ENCODE data around the gene NAA35.

DNA sequence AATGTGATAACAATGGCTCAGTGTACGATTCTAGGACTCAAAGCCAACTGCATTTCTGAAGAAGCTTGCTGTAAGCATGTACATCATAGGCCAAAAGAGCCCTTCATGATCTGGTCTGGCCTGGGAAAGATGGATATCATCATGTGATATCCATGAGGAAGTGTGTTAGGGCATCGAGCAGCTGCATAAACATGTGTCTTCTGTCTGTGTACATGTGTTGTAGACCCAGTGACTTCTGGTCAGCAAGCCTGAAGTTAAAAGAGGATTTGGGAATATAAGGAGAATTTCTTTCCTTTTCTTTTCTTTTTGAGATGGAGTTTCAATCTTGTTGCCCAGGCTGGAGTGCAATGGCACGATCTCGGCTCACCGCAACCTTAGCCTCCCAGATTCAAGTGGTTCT, 15.5 kb upstream of the NAA35 start:
- TF ChIP-seq, protein P1, sequence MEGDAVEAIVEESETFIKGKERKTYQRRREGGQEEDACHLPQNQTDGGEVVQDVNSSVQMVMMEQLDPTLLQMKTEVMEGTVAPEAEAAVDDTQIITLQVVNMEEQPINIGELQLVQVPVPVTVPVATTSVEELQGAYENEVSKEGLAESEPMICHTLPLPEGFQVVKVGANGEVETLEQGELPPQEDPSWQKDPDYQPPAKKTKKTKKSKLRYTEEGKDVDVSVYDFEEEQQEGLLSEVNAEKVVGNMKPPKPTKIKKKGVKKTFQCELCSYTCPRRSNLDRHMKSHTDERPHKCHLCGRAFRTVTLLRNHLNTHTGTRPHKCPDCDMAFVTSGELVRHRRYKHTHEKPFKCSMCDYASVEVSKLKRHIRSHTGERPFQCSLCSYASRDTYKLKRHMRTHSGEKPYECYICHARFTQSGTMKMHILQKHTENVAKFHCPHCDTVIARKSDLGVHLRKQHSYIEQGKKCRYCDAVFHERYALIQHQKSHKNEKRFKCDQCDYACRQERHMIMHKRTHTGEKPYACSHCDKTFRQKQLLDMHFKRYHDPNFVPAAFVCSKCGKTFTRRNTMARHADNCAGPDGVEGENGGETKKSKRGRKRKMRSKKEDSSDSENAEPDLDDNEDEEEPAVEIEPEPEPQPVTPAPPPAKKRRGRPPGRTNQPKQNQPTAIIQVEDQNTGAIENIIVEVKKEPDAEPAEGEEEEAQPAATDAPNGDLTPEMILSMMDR (conservative IDR thresholded peaks at IDR 0.05) = no peak
- TF ChIP-seq ZFX (IDR thresholded peaks at IDR 0.05) = no peak
